HepG2 (cell line): Measurements from ENCODE around the gene KAT2A. TPM values are rescaled to one million over a fixed set of nuclear protein-coding genes. Genes with fewer than 3 reads are reported as not detected.

Source experiments
- BCLAF1 ChIP-seq: fragments of 450-650 bp; IDR thresholded peaks from 2 replicates; pipeline ENCODE4 v1.6.1; 2017; ENCODE audit warnings: mild to moderate bottlenecking
- IRX3 ChIP-seq: sonication (generic); formaldehyde crosslinking; IDR thresholded peaks from 2 replicates; pipeline ENCODE4 v1.8.1; 2023; ENCODE audit warnings: mild to moderate bottlenecking, low read depth, missing genetic modification reagents, borderline replicate concordance
- KAT8 ChIP-seq: IDR thresholded peaks from 2 replicates; pipeline ENCODE4 v1.6.1; 2016; ENCODE audit warnings: missing genetic modification reagents, missing compliant biosample characterization
- KLF6 ChIP-seq: IDR thresholded peaks from 2 replicates; pipeline ENCODE4 v1.8.0; 2016; ENCODE audit warnings: missing biosample characterization, missing genetic modification reagents
- NBN ChIP-seq: fragments of 450-650 bp; conservative IDR thresholded peaks from 2 replicates; pipeline ENCODE4 v1.6.1; 2017
- PAX8 ChIP-seq: sonication (generic); formaldehyde crosslinking; IDR thresholded peaks from 2 replicates; pipeline ENCODE4 v1.8.0; 2022; ENCODE audit warnings: mild to moderate bottlenecking, missing genetic modification reagents, borderline replicate concordance
- SIX4 ChIP-seq: sonication (generic); formaldehyde crosslinking; IDR thresholded peaks from 2 replicates; pipeline ENCODE4 v1.4.0; 2020; ENCODE audit warnings: missing genetic modification reagents
- SRSF9 ChIP-seq: fragments of 200-400 bp; formaldehyde crosslinking; IDR thresholded peaks from 2 replicates; pipeline ENCODE4 v1.6.1; 2018; ENCODE audit warnings: borderline replicate concordance, mild to moderate bottlenecking, low read depth, low read length; ENCODE audit not compliant: insufficient read depth, poor library complexity, severe bottlenecking
- THRA ChIP-seq: sonication (generic); formaldehyde crosslinking; IDR thresholded peaks from 2 replicates; pipeline ENCODE4 v1.4.0; 2020; ENCODE audit warnings: missing genetic modification reagents, borderline replicate concordance
- U2AF2 ChIP-seq: fragments of 200-400 bp; formaldehyde crosslinking; IDR thresholded peaks from 2 replicates; pipeline ENCODE4 v1.6.1; 2017; ENCODE audit warnings: low read depth, mild to moderate bottlenecking, low read length
- YEATS2 ChIP-seq: sonication (generic); formaldehyde crosslinking; IDR thresholded peaks from 2 replicates; pipeline ENCODE4 v1.4.0; 2020; ENCODE audit warnings: missing genetic modification reagents, borderline replicate concordance
- ZC3H13 ChIP-seq: sonication (generic); formaldehyde crosslinking; IDR thresholded peaks from 2 replicates; pipeline ENCODE4 v1.8.1; 2023; ENCODE audit warnings: mild to moderate bottlenecking, missing genetic modification reagents, moderate library complexity
- ZFP36L1 ChIP-seq: sonication (generic); formaldehyde crosslinking; IDR thresholded peaks from 2 replicates; pipeline ENCODE4 v1.8.0; 2022; ENCODE audit warnings: mild to moderate bottlenecking, missing genetic modification reagents, moderate library complexity
- ZNF274 ChIP-seq: sonication (generic); formaldehyde crosslinking; IDR thresholded peaks from 2 replicates; pipeline ENCODE4 v1.5.1; 2020; ENCODE audit warnings: mild to moderate bottlenecking, missing genetic modification reagents
- ZNF367 ChIP-seq: sonication (generic); formaldehyde crosslinking; IDR thresholded peaks from 2 replicates; pipeline ENCODE4 v1.4.0; 2020; ENCODE audit warnings: missing genetic modification reagents, borderline replicate concordance
- ZNF580 ChIP-seq: IDR thresholded peaks from 2 replicates; pipeline ENCODE4 v1.6.1; 2016; ENCODE audit warnings: low read depth, borderline replicate concordance
- ZNF781 ChIP-seq: sonication (generic); formaldehyde crosslinking; IDR thresholded peaks from 2 replicates; pipeline ENCODE4 v1.5.1; 2020; ENCODE audit warnings: borderline replicate concordance, mild to moderate bottlenecking, missing genetic modification reagents; ENCODE audit errors: not compliant biosample characterization
- ZNF879 ChIP-seq: sonication (generic); formaldehyde crosslinking; IDR thresholded peaks from 2 replicates; pipeline ENCODE4 v1.8.1; 2023; ENCODE audit warnings: missing genetic modification reagents
- polyA plus RNA-seq, 8 experiments: library from polyadenylated mRNA; depleted of rRNA in 3 of 8; stranded (reverse) in 7 of 8; unstranded in 1 of 8; fragments of >200 nt; fragmentation: Illumina TruSeq in 4 of 8; extraction: Trizol in 4 of 8; gene quantifications; 2 replicates each; pipeline versions ENCODE4 v1.2.1 to v1.2.3, GENCODE V29; 2011 to 2016; ENCODE audit warnings: low read depth in 4 of 8, missing spikeins in 1 of 8, mixed read lengths in 1 of 8; ENCODE audit not compliant: insufficient read depth in 1 of 8
- total RNA-seq, 5 experiments: library from RNA; depleted of rRNA; stranded (reverse); fragments of >200 nt; fragmentation: Illumina TruSeq; extraction: Trizol; gene quantifications; 2 replicates each; pipeline ENCODE4 v1.2.3, GENCODE V29; 2016; ENCODE audit warnings: low read depth in 1 of 5
- TF ChIP-seq, protein P1 (sequence below): sonication (generic); formaldehyde crosslinking; IDR thresholded peaks from 2 replicates; pipeline ENCODE4 v1.5.1; 2020; ENCODE audit warnings: missing genetic modification reagents, mild to moderate bottlenecking, borderline replicate concordance
- TF ChIP-seq, protein P2 (sequence below): sonication (generic); formaldehyde crosslinking; IDR thresholded peaks from 2 replicates; pipeline ENCODE4 v1.5.0; 2020; ENCODE audit warnings: mild to moderate bottlenecking, missing genetic modification reagents
- TF ChIP-seq, protein P3 (sequence below): sonication (generic); formaldehyde crosslinking; IDR thresholded peaks from 2 replicates; pipeline ENCODE4 v1.8.0; 2022; ENCODE audit warnings: mild to moderate bottlenecking, missing genetic modification reagents, moderate library complexity

KAT2A gene
- total and polyA plus RNA-seq, 2 of the 13 experiments (the other 11 are each of a cell fraction or from before 2014, with no cell fraction given), result 29.1 to 90.4 TPM

DNA sequence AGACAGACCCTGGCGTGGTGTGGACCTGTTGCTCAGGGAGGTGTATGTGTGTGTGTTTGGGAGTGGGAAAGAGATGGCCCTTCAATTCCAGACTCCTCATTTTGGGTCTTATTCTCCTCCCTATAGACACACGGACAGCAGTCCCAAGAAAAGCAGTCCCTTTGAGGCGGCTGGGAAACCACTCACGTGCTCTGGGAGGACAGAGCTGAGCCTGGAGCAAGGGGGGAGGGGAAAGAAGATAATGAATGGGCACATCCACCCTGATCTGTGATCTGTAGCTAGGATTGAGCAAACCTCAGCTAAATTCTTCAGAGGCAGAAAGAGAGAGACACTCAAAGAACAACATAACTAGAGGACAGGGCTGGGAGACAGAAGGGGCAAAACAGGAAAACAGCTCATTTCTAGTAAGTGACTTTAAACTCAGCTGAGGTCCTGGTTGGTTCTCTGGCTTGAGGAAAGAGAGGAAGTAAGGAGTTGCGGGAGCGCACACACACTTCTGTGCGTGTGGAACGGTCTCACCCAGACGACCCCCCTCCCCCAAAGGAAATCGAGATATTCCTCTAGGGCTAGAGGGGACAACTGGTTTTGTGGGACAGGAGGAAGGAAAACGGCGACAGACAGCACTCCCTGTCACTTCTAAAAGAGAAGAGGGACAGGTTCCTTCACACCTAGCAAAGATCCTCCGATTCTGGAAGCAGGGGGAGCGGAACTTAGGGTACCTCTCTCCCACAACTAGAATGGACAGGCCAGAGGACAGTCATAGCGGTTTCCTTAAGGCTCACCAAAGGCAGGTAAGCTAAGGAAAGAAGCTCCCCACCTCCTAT is 33.0 kb upstream of the KAT2A start (continued):
- TF ChIP-seq ZNF580 (CRISPR knock-in tag), result no peak
- TF ChIP-seq IRX3 (CRISPR knock-in tag), result no peak
- TF ChIP-seq ZNF274, result no peak
- 0 out of 2 replicates have a peak, but pooled peaks have one; percentile 45 for TF ChIP-seq ZNF367 (CRISPR knock-in tag)
- TF ChIP-seq, protein P1, sequence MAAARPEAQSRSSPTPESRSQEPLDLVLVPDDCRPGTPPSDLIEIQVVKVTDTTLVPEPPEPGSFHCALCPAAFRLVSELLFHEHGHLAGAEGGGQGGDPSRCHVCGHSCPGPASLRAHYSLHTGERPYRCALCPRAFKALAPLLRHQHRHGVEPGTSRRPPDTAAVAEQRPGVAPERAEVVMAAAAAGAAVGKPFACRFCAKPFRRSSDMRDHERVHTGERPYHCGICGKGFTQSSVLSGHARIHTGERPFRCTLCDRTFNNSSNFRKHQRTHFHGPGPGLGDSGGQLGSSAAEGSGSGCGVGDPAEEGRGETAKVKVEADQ, result no peak
- TF ChIP-seq, protein P2, sequence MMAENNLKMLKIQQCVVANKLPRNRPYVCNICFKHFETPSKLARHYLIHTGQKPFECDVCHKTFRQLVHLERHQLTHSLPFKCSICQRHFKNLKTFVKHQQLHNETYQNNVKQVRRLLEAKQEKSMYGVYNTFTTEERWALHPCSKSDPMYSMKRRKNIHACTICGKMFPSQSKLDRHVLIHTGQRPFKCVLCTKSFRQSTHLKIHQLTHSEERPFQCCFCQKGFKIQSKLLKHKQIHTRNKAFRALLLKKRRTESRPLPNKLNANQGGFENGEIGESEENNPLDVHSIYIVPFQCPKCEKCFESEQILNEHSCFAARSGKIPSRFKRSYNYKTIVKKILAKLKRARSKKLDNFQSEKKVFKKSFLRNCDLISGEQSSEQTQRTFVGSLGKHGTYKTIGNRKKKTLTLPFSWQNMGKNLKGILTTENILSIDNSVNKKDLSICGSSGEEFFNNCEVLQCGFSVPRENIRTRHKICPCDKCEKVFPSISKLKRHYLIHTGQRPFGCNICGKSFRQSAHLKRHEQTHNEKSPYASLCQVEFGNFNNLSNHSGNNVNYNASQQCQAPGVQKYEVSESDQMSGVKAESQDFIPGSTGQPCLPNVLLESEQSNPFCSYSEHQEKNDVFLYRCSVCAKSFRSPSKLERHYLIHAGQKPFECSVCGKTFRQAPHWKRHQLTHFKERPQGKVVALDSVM (CRISPR knock-in tag), result no peak; the same call in 1 of the 2 replicates
- TF ChIP-seq KLF6, result no peak
- no peak for TF ChIP-seq ZFP36L1 (CRISPR knock-in tag)
- no peak for TF ChIP-seq BCLAF1
- TF ChIP-seq ZC3H13, result no peak
- TF ChIP-seq, protein P3, sequence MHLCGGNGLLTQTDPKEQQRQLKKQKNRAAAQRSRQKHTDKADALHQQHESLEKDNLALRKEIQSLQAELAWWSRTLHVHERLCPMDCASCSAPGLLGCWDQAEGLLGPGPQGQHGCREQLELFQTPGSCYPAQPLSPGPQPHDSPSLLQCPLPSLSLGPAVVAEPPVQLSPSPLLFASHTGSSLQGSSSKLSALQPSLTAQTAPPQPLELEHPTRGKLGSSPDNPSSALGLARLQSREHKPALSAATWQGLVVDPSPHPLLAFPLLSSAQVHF (CRISPR knock-in tag), result no peak
- TF ChIP-seq ZNF879 (CRISPR knock-in tag), result no peak
- no peak; the same call in 1 of the 2 replicates for TF ChIP-seq YEATS2 (CRISPR knock-in tag)
- no peak for TF ChIP-seq NBN
- TF ChIP-seq PAX8 (CRISPR knock-in tag), result no peak
- no peak for TF ChIP-seq SRSF9
- no peak for TF ChIP-seq ZNF781
- 0 out of 2 replicates have a peak, but pooled peaks have one; percentile 10 for TF ChIP-seq SIX4 (CRISPR knock-in tag)
- TF ChIP-seq U2AF2, result no peak
- no peak for TF ChIP-seq KAT8
- 0 out of 2 replicates have a peak, but pooled peaks have one; percentile 3 for TF ChIP-seq THRA (CRISPR knock-in tag)
